Occipital lobe (tissue), 2 donors: ENCODE measurements around the gene KIF18A. TPM values are rescaled to one million over a fixed set of nuclear protein-coding genes. Genes with fewer than 3 reads are reported as not detected.
"Not testable (repeated sequence)": the region's sequence is repeated elsewhere in the genome, so short reads cannot be mapped to it uniquely, and the experiment has no call there.

Experiments
- DNase-seq: peaks from one replicate; lab custom pipeline; 2025; lab: John Stamatoyannopoulos, UW
- total RNA-seq: library from RNA; depleted of rRNA; stranded (reverse); fragments of >200 nt; gene quantifications from one replicate; pipeline ENCODE4 v1.2.3, GENCODE V29; 2014

Gene KIF18A
- total RNA-seq, 1 donor from 2014 or later = 4.5 TPM

DNA sequence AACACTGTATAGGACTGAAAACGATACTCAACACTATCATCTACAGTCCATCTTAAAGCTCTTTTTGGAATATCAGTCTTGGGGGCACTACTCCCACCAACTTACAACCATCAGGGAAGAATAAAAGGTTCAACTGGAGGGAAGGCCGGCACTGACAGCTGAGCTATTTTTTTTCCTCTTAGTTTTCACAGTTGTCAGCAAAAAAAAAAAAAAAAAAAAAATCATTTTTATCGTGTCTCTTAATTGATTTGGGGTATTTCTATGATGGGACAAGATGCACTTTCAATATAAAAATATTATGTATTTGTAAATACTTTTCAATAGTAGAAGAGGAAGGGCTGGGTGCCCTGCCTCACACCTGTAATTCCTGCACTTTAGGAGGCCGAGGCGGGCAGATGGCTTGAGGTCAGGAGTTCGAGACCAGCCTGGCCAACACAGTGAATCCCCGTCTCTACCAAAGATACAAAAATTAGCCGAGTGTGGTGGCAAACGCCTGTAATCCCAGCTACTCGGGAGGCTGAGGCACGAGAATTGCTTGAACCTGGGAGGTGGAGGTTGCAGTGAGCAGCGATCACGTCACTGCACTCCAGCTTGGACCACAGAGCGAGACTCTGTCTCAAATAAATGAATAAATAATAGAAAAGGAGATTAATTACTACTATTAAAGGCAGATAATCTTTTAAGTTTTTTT is 1.5 kb downstream of the KIF18A start:
- no peak for DNase-seq

DNA sequence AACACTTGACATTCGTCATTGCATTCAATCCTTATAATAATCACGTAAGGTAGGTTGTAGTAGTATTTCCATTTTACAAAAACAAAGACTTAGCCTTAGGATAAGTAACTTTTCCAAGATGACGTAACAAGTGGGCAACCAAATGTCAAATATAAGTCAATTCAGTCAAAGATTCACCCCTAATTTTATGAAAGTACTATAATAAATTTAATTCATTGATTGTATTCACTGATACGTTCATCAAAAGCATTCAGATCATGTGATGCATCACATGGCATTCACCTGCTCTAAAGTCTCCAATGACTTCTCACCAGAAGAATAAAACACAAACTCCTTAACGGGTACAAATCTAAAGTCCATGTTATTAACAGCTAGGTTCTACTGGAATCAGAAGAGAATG is 2.1 kb downstream of the KIF18A start:
- no peak for DNase-seq

DNA sequence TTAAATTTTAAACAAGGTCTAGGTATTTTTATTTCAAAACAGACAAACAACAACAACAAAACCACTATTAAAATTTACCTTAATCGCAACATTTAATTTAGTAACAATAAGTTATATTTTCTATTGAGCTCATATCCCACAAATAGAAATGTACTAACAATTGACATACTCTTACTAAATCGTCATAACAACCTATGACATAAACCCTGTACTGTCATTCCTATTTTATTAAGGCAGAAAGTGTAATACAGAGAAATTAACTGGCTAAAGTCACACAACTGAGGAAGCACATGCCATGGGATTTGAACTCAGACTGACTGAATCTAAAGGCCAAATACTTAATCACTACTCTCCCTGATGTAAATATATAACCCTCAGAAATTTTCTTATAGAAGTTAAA is 3.0 kb downstream of the KIF18A start:
- no peak for DNase-seq

DNA sequence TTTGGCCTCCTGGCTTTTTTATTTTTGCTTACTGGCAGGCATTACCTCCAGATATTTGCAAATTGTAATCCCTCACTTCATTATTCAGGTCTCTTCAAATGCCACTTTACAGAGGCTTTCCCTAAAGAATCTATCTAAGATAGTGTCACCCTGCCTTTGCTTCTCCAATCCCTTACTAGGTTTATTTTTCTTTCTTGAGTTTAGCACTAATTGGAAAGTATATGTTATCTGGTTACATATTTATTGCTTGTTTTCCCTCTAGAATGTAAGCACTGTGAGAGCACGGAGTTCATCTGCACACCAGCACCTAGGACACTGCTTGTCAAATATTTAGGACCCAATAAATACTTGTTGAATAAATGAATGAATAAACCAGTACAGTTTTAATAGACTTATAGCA is 3.5 kb downstream of the KIF18A start:
- no peak for DNase-seq

GRCh38 chr11:28102300-28102699 is 5.7 kb downstream of the KIF18A start:
- DNase-seq = not testable (repeated sequence)

DNA sequence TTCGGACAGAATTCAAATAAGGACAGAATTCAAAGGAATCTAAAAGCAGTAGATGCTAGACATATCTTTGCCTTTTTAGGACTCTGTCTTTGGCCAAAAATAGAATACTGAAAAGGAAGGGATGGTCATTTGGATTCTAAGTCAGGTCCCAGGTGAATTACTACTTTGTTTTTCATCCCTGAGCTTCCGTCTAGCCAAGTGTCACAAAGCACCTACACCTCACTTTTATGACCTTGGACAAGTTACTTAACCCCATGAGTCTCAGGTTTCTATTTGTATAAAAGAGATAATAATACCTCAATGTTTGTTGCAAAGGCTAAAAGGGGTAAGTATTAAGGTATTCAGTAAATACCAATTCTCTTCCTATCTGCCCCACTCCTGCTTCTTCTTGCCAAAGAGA is 7.3 kb downstream of the KIF18A start:
- DNase-seq = no peak

DNA sequence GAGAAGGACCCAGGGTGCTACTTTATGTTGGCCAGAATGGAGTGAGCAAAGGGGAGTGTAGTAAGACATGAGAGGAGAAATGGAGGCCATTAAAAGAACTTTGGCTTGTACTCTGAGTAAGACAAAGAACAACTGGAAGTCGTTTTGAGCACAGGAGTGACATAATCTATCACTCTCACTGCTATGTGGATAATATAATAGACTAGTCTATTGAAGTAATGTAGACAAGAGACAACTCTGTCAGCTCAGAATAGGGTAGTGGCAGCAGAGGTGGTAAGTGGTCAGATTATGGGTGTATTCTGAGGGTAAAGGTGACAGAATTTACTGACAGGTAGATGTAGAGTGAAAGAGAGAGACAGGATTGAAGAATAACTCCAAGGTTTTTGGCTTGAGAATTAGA is 8.2 kb downstream of the KIF18A start:
- no peak for DNase-seq

DNA sequence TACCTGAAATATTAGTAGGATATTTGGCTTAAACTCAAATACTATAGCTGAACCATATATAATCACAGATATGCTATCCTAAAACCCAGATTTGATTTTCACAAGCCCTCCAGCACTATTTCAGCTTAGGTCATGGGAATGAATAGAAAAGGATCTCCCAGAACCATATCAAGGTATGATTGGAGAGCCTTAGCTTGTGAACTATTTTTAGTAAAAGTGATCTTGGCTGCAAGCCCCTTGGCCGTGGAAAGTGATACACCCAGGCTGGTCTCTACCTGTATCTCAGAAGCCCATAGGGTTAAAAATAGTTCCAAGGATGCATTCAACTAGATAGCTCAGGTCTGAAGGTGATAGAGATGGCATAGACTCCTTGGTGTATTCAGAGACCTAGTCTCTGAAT is 9.7 kb downstream of the KIF18A start:
- no peak for DNase-seq

GRCh38 chr11:28092786-28093185 is 15.2 kb downstream of the KIF18A start:
- DNase-seq = no peak

DNA sequence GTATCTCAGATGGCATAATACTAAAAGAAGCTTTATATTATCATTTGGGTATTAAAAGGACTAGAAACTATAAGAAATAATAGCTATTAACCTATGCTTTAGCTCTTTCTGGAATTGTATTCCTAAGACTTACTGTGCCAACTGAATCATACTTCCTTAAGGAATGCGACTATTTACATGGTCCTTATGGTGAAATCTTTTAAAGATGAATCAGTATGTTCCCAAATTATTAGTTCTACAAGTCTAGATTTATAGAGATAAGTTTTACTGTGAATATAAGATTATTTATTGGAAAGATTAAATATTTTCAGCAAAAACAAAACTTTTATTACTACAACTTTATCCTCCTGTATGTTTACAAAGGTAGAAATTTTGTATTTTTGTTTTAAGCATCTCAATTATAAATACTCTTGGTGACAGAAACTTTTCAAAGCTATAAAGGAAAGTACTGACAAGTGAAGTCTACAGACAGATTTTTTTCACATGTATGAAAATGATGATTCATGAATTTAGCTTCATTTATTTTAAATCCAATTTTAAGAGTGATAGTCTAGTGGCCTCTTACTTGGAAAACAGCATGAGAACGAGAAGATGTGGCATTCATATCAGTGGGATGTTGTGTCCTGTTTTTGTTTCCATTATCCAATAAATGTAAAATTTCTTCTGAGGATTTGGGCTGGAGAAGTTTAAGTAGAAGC is 17.8 kb downstream of the KIF18A start:
- no peak for DNase-seq

- no peak for DNase-seq
Observed at GRCh38 chr11:28089378-28089777, 18.6 kb downstream of the KIF18A start.

GRCh38 chr11:28087693-28088092 is 20.3 kb downstream of the KIF18A start:
- DNase-seq = not testable (repeated sequence)

- not testable (repeated sequence) for DNase-seq
Observed at GRCh38 chr11:28087192-28087591, 20.8 kb downstream of the KIF18A start.

GRCh38 chr11:28086569-28086968 is 21.4 kb downstream of the KIF18A start:
- DNase-seq = no peak

- no peak for DNase-seq
Observed at GRCh38 chr11:28083118-28083517, 24.8 kb downstream of the KIF18A start.

DNA sequence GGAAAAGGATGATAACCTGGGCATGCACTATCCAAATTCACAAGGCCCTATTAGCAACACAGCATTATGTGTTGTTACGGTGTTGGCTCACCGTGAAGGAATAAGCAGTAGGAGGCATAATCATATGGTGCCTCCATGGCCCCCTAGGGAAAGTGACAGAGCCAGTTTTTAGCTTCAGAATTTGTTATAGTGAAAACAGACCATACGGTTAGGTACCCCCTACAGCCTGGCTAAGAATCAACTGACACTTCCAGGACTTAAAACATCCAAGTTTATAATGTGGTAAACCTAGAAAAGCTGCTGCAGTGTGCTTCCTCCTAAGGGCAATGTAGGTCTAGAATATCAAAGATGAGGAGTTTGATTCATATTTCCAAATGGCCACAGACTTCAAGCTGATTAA is 30.4 kb downstream of the KIF18A start:
- DNase-seq = no peak

DNA sequence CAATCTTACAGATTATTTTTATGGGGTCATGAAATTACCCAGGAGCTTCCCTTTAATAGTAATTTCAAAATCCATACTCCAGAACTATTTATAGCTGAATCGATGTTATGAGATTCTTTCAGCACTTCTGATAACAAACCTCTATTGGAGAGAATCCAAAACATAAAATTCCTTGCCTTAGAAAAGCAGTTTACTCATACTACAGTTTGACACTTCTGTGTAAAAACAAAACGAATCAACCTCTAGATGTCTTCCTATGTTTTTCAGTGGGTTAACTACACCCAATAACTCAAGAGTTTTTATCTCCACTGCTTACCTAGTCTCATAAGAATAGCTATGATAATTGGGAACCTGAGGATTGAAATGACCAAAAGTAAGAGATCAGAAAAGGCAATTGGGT is 35.6 kb downstream of the KIF18A start:
- DNase-seq = no peak

DNA sequence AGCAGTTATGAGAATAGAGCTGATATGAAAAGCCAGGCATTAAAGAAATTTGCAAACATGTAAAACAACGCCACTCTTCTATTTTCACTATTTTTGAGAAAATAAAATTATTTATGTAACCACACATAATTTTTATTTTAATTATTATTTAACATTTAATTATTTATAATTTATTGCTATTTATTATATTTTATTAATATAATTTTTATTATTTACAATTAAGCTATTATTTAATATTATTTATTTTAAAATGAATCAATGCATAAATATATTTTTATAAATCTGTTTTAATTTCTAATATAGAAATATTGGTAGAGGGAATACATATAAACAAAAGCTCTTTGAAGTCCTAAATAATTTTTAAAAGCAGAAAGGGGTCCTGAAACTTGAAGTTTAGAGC is 36.7 kb downstream of the KIF18A start:
- DNase-seq = no peak

GRCh38 chr11:28058333-28058732 is 49.6 kb downstream of the KIF18A start:
- no peak for DNase-seq

- no peak for DNase-seq
Observed at GRCh38 chr11:28054821-28055220, 53.1 kb downstream of the KIF18A start.

- no peak for DNase-seq
Observed at GRCh38 chr11:28049338-28050216, 58.4 kb downstream of the KIF18A start.

DNA sequence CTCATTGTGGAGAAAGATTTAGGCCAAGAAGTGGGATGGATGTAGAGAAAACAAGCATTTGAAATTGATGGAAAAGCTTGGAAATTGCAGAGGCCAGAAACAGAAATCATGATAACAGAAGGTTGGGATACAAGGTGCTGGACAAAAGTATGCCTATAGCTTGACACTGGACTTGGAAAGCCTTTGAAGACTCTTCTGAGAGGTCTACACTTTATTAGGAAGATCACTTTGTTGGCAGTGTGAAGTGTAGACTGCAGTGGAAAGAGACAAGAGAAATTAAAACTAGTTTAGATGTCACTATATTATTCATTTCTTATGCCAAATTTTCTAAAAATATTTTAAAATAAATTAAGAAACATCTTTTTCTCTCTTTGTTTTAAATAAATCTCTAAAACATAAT is 59.1 kb downstream of the KIF18A start:
- DNase-seq = no peak
